KG1 (cell line): ENCODE results near the gene NEB.

Experiments
- DNase-seq: peaks from one replicate; lab custom pipeline; 2025; lab: John Stamatoyannopoulos, UW

The NEB gene

GRCh38 chr2:151556121-151556520 lies 178.2 kb downstream of the NEB start:
- no peak for DNase-seq

DNA sequence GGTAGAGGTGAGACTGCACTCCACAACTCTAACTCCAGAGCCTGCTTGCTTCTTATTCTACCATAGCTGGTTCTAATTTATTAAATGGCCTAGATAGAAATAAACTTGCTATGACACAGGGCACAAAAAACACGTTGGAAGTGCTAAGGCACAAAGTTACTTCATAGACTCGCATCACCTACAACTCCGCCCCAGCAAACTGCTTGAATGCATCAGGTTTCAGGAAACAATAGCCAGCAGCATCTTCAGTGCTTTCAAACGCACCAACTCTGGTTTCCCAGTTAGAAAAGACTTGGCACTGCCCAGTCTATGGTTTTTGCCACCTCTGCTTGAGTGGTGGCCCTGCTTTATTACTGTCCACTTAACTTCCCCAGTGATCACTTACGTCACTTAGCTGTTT lies 182.0 kb downstream of the NEB start:
- DNase-seq, result no peak

DNA sequence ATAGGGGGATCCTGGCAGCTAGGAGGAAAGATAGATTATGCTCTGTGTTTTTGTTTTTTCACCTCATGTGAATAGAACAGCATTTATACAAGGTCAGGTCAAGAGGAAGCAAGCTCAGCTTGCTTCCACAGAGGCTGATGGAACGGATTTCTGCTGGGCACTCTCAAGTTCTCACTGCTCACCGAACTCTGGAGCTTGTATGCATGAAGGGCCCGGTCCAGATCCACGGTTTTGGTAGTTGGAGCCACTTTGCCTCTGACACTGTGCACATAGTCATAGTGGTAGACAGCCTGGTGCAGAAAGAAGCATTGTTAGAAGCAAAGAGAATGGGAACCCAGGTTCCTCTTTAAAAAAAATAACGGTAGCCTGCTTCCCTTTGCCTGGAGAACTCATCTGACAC lies 182.7 kb downstream of the NEB start:
- DNase-seq, result no peak

DNA sequence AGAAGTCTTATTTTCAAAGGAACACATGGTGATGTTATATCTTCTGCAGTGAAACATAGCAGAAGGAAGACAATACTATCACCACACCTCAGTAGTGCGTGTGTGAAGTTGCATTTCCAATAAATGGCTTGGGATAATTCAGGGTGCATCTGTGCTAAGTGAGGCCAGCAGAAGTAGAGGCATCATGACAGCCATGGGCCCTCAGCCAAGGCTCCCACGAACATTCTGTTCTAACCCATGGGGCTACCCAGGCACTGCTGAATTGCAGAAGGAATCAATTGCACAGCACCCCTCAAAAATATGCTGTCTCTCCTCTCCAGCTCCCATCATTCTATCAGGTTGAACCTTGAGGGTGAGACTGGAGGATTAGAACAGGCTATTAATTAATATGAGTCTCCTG lies 185.1 kb downstream of the NEB start:
- DNase-seq, result no peak

DNA sequence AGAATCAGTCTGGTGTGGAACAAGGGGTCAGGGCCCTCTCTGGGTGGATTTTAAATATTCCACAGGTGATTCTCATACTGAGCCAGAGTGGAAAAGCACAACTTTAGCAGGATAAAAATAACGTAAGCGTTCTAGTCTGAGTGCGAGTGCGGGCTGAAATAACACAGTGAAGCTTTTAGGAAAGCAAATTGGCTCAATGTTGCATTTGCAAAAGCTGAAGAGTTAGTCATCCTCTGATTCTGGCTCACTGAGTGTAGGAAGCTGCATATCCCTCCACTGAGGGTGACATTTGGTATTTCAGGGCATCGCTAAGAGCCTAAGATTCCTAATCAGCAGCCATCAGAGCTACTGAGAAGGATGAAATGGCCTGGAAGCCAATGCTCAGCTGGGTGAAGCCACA lies 189.8 kb downstream of the NEB start:
- no peak for DNase-seq

- DNase-seq, result no peak
Observed at GRCh38 chr2:151543876-151544275, 190.4 kb downstream of the NEB start.

GRCh38 chr2:151534001-151534400 lies 200.3 kb downstream of the NEB start:
- DNase-seq, result no peak

GRCh38 chr2:151533127-151533526 lies 201.1 kb downstream of the NEB start:
- no peak for DNase-seq

DNA sequence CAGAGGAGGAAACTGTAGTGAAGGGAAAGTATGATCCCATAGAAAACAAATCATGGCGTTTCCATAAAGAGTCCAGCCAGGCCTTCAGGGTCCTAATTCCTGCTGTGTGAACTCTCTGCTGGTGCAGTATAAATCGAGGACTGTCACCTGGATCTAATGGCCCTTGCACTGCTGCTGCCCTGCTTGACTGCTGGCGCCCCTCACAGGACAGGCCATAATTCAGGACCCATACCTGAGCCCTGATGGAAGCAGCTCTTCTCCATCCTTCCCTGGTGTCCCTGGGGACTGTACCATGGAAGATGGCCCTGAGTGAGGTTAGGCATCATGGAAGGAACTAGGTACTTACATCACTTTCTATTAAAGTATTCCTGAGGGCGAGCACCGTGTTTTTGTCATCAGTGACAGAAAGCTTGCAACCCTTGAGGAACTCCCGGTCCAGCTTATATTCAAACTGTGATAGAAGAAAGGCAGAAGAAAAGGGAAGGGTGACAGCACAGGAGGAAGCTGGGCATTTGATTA lies 207.6 kb downstream of the NEB start:
- no peak for DNase-seq

DNA sequence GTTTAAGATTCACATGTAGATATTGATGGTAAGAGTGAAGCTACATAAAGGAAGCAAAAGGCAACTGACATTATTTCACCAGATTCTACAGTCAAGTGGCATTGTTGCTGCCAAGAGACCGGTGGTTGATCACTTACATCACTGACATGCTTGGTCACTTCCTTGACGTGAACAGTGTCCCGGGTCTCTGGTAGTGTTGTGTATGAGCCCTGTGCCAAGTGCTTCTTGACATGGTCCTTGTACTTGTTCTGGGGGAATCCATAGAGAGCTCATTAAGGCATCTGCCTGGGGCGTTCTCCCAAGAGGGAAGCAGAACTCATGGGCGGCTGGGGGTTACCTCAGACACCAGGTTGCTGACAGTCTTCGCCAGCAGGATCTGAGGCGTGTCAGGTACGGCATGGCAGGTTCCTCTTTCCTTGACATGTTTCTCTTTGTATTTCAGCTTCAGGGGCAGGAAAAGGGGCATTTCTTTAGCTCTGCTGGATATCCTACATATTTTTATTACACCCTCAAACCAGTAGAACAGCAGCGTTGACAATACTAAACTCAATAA lies 208.4 kb downstream of the NEB start:
- DNase-seq, result no peak

- no peak for DNase-seq
Observed at GRCh38 chr2:151523850-151524249, 210.4 kb downstream of the NEB start.

DNA sequence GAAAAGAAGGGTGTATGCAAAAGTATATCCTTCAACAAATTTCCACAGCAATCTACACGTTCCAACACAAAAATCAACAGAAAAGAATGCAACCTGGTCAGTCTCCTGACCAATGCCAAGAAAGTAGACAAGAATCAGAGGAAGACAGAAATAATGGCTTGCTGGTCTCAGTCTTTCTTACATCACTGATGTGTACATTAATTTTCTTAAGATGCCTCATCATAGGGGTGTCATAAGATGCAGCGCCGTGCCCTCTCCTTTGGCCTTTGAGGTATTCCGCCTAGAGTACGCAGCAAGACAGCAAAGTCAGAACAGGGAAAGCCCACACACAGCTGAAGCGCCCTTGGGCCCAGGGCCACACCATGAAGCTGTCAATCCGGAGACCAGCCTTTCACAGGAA lies 211.7 kb downstream of the NEB start:
- no peak for DNase-seq

- no peak for DNase-seq
Observed at GRCh38 chr2:151520976-151521375, 213.3 kb downstream of the NEB start.

- DNase-seq, result no peak
Observed at GRCh38 chr2:151518802-151519201, 215.5 kb downstream of the NEB start.

GRCh38 chr2:151508519-151508918 lies 225.8 kb downstream of the NEB start:
- no peak for DNase-seq

GRCh38 chr2:151506170-151506569 lies 228.1 kb downstream of the NEB start:
- no peak for DNase-seq

DNA sequence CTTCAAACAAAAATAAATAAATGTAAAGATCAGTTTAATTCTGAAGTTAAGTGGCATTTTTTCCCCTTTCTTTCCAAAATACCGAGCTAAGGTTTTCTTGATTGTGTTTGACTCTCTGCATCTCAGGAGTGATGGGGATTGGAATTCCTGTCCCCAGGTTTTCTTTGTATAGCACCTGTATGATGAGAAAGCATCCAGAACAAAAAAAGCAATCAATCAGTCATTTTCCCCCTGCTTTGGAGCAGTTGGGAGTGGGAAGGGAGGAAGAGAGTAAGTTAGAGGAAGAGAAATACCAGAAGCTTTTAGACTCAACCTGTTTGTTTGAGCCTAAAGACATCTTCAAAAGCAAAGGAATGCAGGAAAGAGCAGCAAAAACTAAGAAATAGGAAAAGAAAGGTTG lies 236.1 kb downstream of the NEB start:
- DNase-seq, result no peak

- DNase-seq, result no peak
Observed at GRCh38 chr2:151491496-151491895, 242.8 kb downstream of the NEB start.

DNA sequence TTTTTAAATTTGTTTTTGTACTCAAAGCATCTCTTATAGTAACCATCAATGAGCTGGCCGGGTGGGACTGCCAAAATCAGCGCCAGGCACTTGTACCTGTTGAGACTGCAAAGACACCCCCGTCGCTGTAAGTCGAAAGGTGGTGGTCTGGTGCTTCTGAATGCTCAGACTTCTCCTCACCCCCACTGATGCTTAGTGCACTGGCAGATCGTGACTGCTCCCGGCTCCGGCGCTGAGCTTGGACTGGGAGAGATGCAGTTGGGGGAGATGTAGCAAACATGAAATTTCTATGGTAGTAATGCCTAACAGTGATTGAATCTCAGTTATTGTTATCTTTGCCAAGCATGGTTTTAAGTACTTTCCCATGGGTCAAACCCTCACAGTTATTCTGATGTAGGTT lies 244.0 kb downstream of the NEB start:
- DNase-seq, result no peak

DNA sequence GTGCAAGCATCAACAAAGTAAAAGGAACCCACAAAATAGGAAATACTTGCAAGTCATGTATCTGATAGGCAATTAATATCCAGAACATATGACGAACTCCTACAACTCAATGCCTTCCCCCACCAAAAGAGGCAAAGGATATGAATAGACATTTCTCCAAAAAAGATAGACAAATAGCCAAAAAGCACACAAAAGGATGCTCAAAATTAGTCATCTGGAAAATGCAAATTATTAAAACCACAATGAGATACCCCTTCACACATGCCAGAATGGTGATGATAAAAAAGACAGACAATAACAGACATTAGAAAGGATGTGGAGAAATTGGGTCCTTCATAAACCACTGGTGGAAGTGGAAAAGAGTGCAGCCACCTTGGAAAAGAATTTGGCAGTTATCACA lies 248.2 kb downstream of the NEB start:
- no peak for DNase-seq

DNA sequence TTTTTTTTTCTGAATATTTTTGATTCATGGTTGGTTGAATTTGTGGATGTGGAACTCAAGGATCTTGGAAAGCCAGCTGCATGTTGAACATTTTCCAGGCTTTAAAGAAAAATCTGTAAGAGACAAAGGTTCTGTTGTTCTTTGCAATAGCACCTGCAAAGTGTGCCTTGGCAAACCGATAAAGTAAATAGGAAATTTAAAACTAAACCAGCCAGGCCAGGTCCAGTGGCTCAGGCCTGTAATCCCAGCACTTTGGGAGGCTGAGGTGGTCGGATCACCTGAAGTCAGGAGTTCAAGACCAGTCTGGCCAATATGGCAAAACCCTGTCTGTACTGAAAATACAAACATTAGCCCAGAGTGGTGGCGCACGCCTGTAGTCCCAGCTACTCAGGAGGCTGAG lies 250.2 kb downstream of the NEB start:
- no peak for DNase-seq

DNA sequence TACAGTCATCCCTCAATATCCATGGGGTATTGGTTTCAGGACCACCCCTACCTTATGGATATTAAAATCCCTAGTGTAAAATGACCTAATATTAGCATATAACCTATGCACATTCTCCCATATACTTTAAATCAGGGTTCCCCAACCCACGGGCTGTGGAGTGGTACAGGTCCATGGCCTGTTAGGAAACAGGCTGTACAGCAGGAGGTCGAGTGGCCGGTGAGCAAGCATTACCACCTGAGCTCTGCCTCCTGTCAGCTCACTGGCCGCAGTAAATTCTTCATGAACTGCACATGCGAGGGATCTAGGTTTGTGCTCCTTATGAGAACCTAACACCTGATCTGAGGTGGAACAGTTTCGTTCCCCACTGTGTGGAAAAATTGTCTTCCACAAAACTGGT lies 250.7 kb downstream of the NEB start:
- DNase-seq, result no peak

GRCh38 chr2:151482171-151482725 lies 252.0 kb downstream of the NEB start:
- no peak for DNase-seq

GRCh38 chr2:151481744-151482143 lies 252.5 kb downstream of the NEB start:
- DNase-seq, result no peak
